GM19239 (cell line): ENCODE measurements around the gene NAA38.

Experiments
- DNase-seq: peaks from one replicate; pipeline ENCODE4 v3.0.0; 2011; ENCODE audit warnings: low spot score; ENCODE audit not compliant: insufficient read length
- FAIRE-seq: peaks from 2 replicates; lab custom pipeline; 2011; peaks lifted over from hg19 to GRCh38; lab: Jason Lieb, UNC

NAA38 gene

GRCh38 chr17:7854078-7854777 is 3.1 kb downstream of the NAA38 start:
- DNase-seq (no peak), FAIRE-seq (no peak)

DNA sequence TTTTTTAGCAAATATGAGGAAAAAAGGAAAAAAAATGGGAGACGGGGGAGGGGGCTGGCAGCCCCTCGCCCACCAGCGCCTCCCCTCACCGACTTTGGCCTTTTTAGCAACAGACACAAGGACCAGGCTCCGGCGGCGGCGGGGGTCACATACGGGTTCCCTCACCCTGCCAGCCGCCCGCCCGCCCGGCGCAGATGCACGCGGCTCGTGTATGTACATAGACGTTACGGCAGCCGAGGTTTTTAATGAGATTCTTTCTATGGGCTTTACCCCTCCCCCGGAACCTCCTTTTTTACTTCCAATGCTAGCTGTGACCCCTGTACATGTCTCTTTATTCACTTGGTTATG is 3.7 kb downstream of the NAA38 start:
- FAIRE-seq, result no peak
- DNase-seq, result no peak

DNA sequence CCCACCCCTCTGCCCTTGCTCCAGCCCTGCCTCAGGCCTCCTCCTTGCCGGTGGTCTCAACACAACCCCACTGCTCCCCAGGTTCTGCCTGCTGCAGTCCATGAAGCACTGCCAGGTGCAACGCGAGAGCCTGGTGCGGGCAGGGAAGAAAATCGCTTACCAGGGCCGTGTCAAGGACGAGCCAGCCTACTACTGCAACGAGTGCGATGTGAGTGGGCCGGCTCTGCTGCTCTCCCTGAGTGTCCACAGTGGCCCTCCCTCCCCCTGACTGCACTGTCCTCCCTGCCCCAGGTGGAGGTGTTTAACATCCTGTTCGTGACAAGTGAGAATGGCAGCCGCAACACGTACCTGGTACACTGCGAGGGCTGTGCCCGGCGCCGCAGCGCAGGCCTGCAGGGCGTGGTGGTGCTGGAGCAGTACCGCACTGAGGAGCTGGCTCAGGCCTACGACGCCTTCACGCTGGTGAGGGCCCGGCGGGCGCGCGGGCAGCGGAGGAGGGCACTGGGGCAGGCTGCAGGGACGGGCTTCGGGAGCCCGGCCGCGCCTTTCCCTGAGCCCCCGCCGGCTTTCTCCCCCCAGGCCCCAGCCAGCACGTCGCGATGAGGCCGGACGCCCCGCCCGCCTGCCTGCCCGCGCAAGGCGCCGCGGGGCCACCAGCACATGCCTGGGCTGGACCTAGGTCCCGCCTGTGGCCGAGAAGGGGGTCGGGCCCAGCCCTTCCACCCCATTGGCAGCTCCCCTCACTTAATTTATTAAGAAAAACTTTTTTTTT is 4.3 kb downstream of the NAA38 start:
- DNase-seq, result no peak
- no peak for FAIRE-seq

GRCh38 chr17:7852262-7852670 is 5.1 kb downstream of the NAA38 start:
- DNase-seq, result no peak
- no peak for FAIRE-seq

DNA sequence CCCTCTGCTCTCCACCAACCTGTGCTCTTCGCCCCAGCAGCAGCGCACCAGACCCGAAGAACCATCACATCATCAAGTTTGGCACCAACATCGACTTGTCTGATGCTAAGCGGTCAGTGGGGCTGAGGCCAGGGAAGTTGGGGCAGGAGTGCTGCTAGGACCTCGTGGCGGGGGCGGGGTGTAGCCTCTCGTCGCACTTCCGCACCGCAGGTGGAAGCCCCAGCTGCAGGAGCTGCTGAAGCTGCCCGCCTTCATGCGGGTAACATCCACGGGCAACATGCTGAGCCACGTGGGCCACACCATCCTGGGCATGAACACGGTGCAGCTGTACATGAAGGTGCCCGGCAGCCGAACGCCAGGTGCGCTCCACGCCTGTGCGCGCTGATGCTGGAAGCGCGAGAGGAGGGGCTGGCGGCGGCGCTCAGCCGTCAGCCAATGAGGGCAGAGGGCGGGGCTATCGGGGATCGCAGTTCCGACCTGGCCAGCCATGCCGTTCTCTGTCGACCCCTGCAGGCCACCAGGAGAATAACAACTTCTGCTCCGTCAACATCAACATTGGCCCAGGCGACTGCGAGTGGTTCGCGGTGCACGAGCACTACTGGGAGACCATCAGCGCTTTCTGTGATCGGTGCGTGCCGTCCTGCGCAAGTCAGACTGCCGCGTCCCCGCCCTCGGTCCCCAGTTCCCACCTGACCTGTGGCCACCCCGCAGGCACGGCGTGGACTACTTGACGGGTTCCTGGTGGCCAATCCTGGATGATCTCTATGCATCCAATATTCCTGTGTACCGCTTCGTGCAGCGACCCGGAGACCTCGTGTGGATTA is 5.7 kb downstream of the NAA38 start:
- DNase-seq, result peak; percentile 97
- peak; percentile 99 for FAIRE-seq

- DNase-seq (no peak), FAIRE-seq (no peak)
Measured at GRCh38 chr17:7850701-7851437, 6.5 kb downstream of the NAA38 start.

- FAIRE-seq (no peak), DNase-seq (no peak)
Measured at GRCh38 chr17:7849751-7850504, 7.4 kb downstream of the NAA38 start.

DNA sequence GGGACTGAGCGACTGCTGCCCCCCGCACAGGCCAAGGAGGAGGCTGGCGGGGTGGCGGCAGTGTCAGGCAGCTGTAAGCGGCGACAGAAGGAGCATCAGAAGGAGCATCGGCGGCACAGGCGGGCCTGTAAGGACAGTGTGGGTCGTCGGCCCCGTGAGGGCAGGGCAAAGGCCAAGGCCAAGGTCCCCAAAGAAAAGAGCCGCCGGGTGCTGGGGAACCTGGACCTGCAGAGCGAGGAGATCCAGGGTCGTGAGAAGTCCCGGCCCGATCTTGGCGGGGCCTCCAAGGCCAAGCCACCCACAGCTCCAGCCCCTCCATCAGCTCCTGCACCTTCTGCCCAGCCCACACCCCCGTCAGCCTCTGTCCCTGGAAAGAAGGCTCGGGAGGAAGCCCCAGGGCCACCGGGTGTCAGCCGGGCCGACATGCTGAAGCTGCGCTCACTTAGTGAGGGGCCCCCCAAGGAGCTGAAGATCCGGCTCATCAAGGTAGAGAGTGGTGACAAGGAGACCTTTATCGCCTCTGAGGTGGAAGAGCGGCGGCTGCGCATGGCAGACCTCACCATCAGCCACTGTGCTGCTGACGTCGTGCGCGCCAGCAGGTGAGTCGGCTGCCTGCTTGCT is 8.1 kb downstream of the NAA38 start:
- DNase-seq (no peak), FAIRE-seq (no peak)

DNA sequence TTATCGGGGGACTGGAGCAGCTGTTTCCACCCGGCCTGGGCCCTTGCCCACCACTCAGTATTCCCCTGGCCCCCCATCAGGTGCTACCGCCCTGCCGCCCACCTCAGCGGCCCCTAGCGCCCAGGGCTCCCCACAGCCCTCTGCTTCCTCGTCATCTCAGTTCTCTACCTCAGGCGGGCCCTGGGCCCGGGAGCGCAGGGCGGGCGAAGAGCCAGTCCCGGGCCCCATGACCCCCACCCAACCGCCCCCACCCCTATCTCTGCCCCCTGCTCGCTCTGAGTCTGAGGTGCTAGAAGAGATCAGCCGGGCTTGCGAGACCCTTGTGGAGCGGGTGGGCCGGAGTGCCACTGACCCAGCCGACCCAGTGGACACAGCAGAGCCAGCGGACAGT is 8.6 kb downstream of the NAA38 start:
- FAIRE-seq, result no peak
- no peak for DNase-seq

GRCh38 chr17:7848131-7848579 is 9.2 kb downstream of the NAA38 start:
- FAIRE-seq, result no peak

GRCh38 chr17:7846765-7847661 is 10.3 kb downstream of the NAA38 start:
- no peak for DNase-seq
- FAIRE-seq, result no peak

More at GRCh38 chr17:7848131-7848579, 9.2 kb downstream of the NAA38 start:
- DNase-seq, result no peak

- FAIRE-seq (no peak), DNase-seq (no peak)
Measured at GRCh38 chr17:7846063-7846735, 11.2 kb downstream of the NAA38 start.

GRCh38 chr17:7845359-7846062 is 11.8 kb downstream of the NAA38 start:
- DNase-seq (no peak), FAIRE-seq (no peak)

DNA sequence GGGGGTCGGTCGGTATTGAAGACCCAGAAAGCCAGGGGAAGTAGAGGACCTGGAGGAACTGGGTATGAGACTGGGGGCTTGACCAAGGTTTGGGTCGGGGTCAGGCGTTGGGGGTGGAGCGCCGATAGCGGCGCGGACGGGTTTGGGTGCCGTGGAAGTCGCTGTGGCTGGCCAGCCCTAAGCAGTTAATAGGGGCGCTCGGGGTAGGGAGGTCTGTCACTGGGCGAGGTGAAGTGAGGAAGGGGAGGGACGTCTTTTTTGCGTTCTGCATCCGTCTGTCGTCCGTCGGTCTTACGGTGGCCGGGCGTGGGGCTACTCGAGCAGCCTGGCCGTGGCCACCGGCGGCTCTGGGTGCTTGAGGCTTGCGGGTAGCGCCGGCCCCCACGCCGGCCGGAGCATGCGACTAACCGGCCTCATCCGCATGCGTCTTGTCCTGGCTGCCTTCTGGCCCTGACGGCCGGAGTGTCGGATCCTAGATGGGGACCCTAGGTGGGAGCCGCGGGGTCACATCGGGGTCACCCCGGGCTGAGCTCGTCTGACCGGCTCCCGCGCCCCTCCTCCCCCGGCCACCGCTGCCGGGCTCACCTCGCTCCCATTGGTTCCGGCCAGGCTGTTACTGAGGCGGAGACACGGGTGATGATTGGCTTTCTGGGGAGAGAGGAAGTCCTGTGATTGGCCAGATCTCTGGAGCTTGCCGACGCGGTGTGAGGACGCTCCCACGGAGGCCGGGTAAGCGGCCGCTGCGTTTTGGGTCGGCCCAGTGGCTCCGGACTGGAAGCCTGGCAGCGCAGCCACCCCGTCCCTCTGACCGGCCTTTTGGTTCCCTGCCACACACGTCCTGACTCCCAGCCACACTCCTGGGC is 12.8 kb downstream of the NAA38 start:
- peak; percentile 98 for FAIRE-seq

GRCh38 chr17:7843536-7844291 is 13.6 kb downstream of the NAA38 start:
- FAIRE-seq, result peak; percentile 97
- peak; percentile 80 for DNase-seq

More for the DNA sequence above, 12.8 kb downstream of the NAA38 start:
- DNase-seq, result peak; percentile 98

GRCh38 chr17:7843257-7843535 is 14.2 kb downstream of the NAA38 start:
- FAIRE-seq (no peak), DNase-seq (no peak)
